K562 (cell line): ENCODE results near the gene LTK. TPM values are rescaled to one million over a fixed set of nuclear protein-coding genes. Genes with fewer than 3 reads are reported as not detected.

Source experiments
- ATF1 ChIP-seq, 2 experiments: fragments of 450-650 bp in 1 of 2; IDR thresholded peaks; 2 replicates each; pipeline ENCODE4 v1.6.1; 2016; ENCODE audit warnings: missing compliant biosample characterization in 1 of 2, missing genetic modification characterization in 1 of 2
- ETS1 ChIP-seq: conservative IDR thresholded peaks from 2 replicates; pipeline ENCODE4 v1.6.1; 2011; ENCODE audit warnings: low read depth, mild to moderate bottlenecking, low read length; ENCODE audit not compliant: control insufficient read depth
- FOXA3 ChIP-seq, 2 experiments: fragments of 450-650 bp in 1 of 2; sonication (generic) in 1 of 2; formaldehyde crosslinking; IDR thresholded peaks in 1 of 2; conservative IDR thresholded peaks in 1 of 2; 2 replicates each; pipeline versions ENCODE4 v1.4.0 to v1.8.0; 2020 to 2022; ENCODE audit warnings: mild to moderate bottlenecking in 2 of 2, missing genetic modification reagents in 1 of 2
- PYGO2 ChIP-seq: fragments of 450-650 bp; IDR thresholded peaks from 2 replicates; pipeline ENCODE4 v1.6.1; 2016; ENCODE audit warnings: mild to moderate bottlenecking, missing genetic modification characterization, moderate library complexity, missing compliant biosample characterization
- RERE ChIP-seq: sonication (generic); formaldehyde crosslinking; IDR thresholded peaks from 2 replicates; pipeline ENCODE4 v1.8.0; 2023; ENCODE audit warnings: missing genetic modification reagents, mild to moderate bottlenecking, borderline replicate concordance
- RHOXF2B ChIP-seq: fragments of 250-450 bp; sonication (Bioruptor Pico); conservative IDR thresholded peaks from 2 replicates; pipeline ENCODE4 v1.5.1; 2021
- SIRT6 ChIP-seq: IDR thresholded peaks from one replicate; pipeline ENCODE4 v1.6.1; 2012; ENCODE audit warnings: low read depth, mild to moderate bottlenecking, control low read depth, inconsistent platforms, low read length, moderate library complexity
- SREBF2 ChIP-seq: sonication (generic); formaldehyde crosslinking; IDR thresholded peaks from 2 replicates; pipeline ENCODE4 v1.4.0; 2020; ENCODE audit warnings: mild to moderate bottlenecking, missing genetic modification reagents
- TFE3 ChIP-seq: fragments of 450-650 bp; formaldehyde crosslinking; IDR thresholded peaks from 2 replicates; pipeline ENCODE4 v1.4.0; 2020; ENCODE audit warnings: mild to moderate bottlenecking, mixed read lengths
- ZNF143 ChIP-seq: sonication (generic); formaldehyde crosslinking; IDR thresholded peaks from 2 replicates; pipeline ENCODE4 v1.9.0; 2022; ENCODE audit warnings: mild to moderate bottlenecking, missing genetic modification reagents
- ZNF263 ChIP-seq: sonication (generic); formaldehyde crosslinking; IDR thresholded peaks from 2 replicates; pipeline ENCODE4 v1.8.0; 2022; ENCODE audit warnings: mild to moderate bottlenecking, missing genetic modification reagents, borderline replicate concordance
- ZNF592 ChIP-seq: fragments of 450-650 bp; IDR thresholded peaks from 2 replicates; pipeline ENCODE4 v1.6.1; 2017; ENCODE audit warnings: antibody characterized with exemption, mild to moderate bottlenecking
- ZNF707 ChIP-seq: fragments of 250-450 bp; sonication (Bioruptor Pico); conservative IDR thresholded peaks from 2 replicates; pipeline ENCODE4 v1.8.0; 2022; ENCODE audit warnings: inconsistent platforms, mild to moderate bottlenecking, moderate library complexity
- polyA plus RNA-seq, 8 experiments: library from polyadenylated mRNA; depleted of rRNA in 4 of 8; stranded (reverse) in 5 of 8; unstranded in 3 of 8; fragments of >200 nt; fragmentation: Nextera tagmentation in 2 of 8; fragmentation: Illumina TruSeq in 1 of 8; extraction: Ambion mirVana in 2 of 8; extraction: Trizol in 1 of 8; gene quantifications; 2 replicates each; pipeline versions ENCODE4 v1.2.1 to v1.2.3, GENCODE V29; 2011 to 2014; ENCODE audit warnings: inconsistent platforms in 1 of 8, missing spikeins in 1 of 8
- total RNA-seq, 7 experiments: library from RNA; depleted of rRNA in 6 of 7; stranded (reverse); fragments of >200 nt in 6 of 7; fragmentation: Illumina TruSeq in 2 of 7; extraction: Trizol in 2 of 7; gene quantifications; 2 replicates each; pipeline versions ENCODE4 v1.2.1 to v1.2.3, GENCODE V29; 2011 to 2021; ENCODE audit warnings: low replicate concordance in 1 of 7

The LTK gene
- total and polyA plus RNA-seq, 9 of the 15 experiments (the other 6 are each of a cell fraction or from before 2014, with no cell fraction given): 0.25 to 4.4 (median 1.8) TPM

- no peak; the same call in 1 of the 2 replicates for TF ChIP-seq ZNF263 (CRISPR knock-in tag)
- TF ChIP-seq SREBF2 (CRISPR knock-in tag): no peak
- TF ChIP-seq SIRT6: no peak
- TF ChIP-seq RERE (CRISPR knock-in tag): no peak
- no peak for TF ChIP-seq ZNF707 (CRISPR knock-in tag)
- TF ChIP-seq ZNF592: 0 out of 2 replicates have a peak, but pooled peaks have one; percentile 47
- TF ChIP-seq ATF1 (CRISPR knock-in tag; IDR thresholded peaks at IDR 0.05): no peak
- TF ChIP-seq ATF1 (tag; IDR thresholded peaks at IDR 0.05): 0 out of 2 replicates have a peak, but pooled peaks have one; percentile 24
- TF ChIP-seq PYGO2 (tag): no peak
- TF ChIP-seq FOXA3 (CRISPR knock-in tag; conservative IDR thresholded peaks at IDR 0.05 in 1 of 2, IDR thresholded peaks at IDR 0.05 in 1 of 2): no peak
- TF ChIP-seq TFE3 (CRISPR knock-in tag): no peak
- TF ChIP-seq RHOXF2B (CRISPR knock-in tag): no peak
- TF ChIP-seq ETS1: peak; percentile 55; the same call in 1 of the 2 replicates
- no peak for TF ChIP-seq ZNF143 (CRISPR knock-in tag)
These were observed 20.3 kb downstream of the LTK start, which contains the start of gene ITPKA (continued) for GRCh38 chr15:41493205-41493901.
